Heart left ventricle (tissue), 13 donors: ENCODE results near the gene MAFG.

Experiments used
- CTCF ChIP-seq, 12 donors: fragments of 200-600 bp; sonication (generic) in 4 of 12; IDR thresholded peaks; one replicate each; pipeline versions ENCODE4 v1.5.0 to v1.8.0; 2018 to 2022; ENCODE audit warnings: antibody characterized with exemption in 12 of 12, mild to moderate bottlenecking in 5 of 12
- POLR2A ChIP-seq, 2 donors: fragments of 450-650 bp; IDR thresholded peaks; one replicate each; pipeline ENCODE4 v1.6.1; 2017; ENCODE audit warnings: antibody characterized with exemption in 2 of 2, mild to moderate bottlenecking in 2 of 2, moderate library complexity in 2 of 2
- donor health status: ischemic (EF 13 %, LVEDD 7.1; RV severe dilation, severe dysfunction).
- donor health status: DM: no; HTN: yes; CAD: no.
- donor health status: DM: no; HTN: no; CAD: no.
- donor health status: ischemic (EF 25% LVEDD 6.9; RV normal size, moderate dysfunction).
- donor health status: ischemic (EF 25% LVEDD 5.7; RV mildly dilated, moderate dysfunction).
- donor health status: ischemic (EF 35%, LVEDD 5.7; RV mildly dilated, moderate dysfunction).
- donor health status: nonischemic (EF 11% LVEDD 7.7; RV severe dilation, severe dysfunction).
- donor health status: DM: yes; HTN: yes; CAD: no.
- donor health status: PGD.
- donor health status: ischemic (EF 29% LVEDD 5.4; RV normal size, mild dysfunction).
- donor health status: nonischemic (EF 23%, LVEDD 6.1; RV moderate dilation, normal function).

- TF ChIP-seq CTCF (IDR thresholded peaks at IDR 0.05) (no peak), POLR2A (IDR thresholded peaks at IDR 0.05) (no peak)
Observed at GRCh38 chr17:81941484-81942166, 14.1 kb upstream of the MAFG start.
